Measurements from ENCODE around the gene ACIN1. TPM values are rescaled to one million over a fixed set of nuclear protein-coding genes. Genes with fewer than 3 reads are reported as not detected.
A peak's percentile ranks its signal among the peaks of the same experiment; 100 is the strongest.
"Not testable (repeated sequence)": the region's sequence is repeated elsewhere in the genome, so short reads cannot be mapped to it uniquely, and the experiment has no call there.

The ACIN1 gene
- total and polyA plus RNA-seq, 3 experiments from 2014 or later: 15.1 to 198 (median 195) TPM

DNA sequence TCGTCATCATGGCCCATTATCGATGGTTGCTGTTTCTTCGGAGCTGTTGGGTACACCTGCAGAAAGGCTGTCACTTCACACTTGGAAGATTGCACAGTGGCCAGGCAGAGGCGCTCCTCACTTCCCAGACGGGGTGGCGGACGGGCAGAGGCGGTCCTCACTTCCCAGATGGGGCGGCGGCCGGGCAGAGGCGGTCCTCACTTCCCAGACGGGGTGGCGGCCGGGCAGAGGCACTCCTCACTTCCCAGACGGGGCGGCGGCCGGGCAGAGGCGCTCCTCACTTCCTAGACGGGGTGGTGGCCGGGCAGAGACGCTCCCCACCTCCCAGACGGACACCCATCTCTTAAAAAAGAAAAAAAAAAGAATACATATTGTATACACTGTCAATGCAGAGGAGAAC, 13.2 kb upstream of the ACIN1 start:
- H3K27ac Mint-ChIP-seq; H3K9me3 Mint-ChIP-seq; POLR2A ChIA-PET; H3K4me1 Mint-ChIP-seq; H3K27me3 Mint-ChIP-seq; H3K27ac ChIP-seq (ENCODE audit: low read depth, low read length); DNase-seq; H3K9me3 ChIP-seq (ENCODE audit: low read length); H3K4me3 Mint-ChIP-seq; H3K36me3 ChIP-seq (ENCODE audit: insufficient read depth, low read length); H3K27me3 ChIP-seq (ENCODE audit: insufficient read depth, low read length, poor library complexity, severe bottlenecking); H3K4me3 ChIP-seq (ENCODE audit: low read length); H3K4me1 ChIP-seq (ENCODE audit: insufficient read depth, low read length); H3K36me3 Mint-ChIP-seq; CTCF ChIA-PET: not testable (repeated sequence)

DNA sequence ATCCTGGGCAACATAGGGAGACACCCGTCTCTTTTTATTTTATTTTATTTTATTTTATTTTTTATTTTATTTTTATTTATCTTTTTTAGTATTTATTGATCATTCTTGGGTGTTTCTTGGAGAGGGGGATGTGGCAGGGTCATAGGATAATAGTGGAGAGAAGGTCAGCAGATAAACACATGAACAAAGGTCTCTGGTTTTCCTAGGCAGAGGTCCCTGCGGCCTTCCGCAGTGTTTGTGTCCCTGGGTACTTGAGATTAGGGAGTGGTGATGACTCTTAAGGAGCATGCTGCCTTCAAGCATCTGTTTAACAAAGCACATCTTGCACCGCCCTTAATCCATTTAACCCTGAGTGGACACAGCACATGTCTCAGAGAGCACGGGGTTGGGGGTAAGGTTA, 12.7 kb upstream of the ACIN1 start:
- H3K9me3 ChIP-seq (ENCODE audit: low read length); CTCF ChIA-PET; DNase-seq; H3K9me3 Mint-ChIP-seq; POLR2A ChIA-PET; H3K27ac ChIP-seq (ENCODE audit: low read depth, low read length); H3K36me3 ChIP-seq (ENCODE audit: insufficient read depth, low read length); H3K4me1 Mint-ChIP-seq; H3K27me3 Mint-ChIP-seq; H3K36me3 Mint-ChIP-seq; H3K4me3 Mint-ChIP-seq; H3K27ac Mint-ChIP-seq; H3K4me1 ChIP-seq (ENCODE audit: insufficient read depth, low read length); H3K27me3 ChIP-seq (ENCODE audit: insufficient read depth, low read length, poor library complexity, severe bottlenecking); H3K4me3 ChIP-seq (ENCODE audit: low read length): not testable (repeated sequence)

DNA sequence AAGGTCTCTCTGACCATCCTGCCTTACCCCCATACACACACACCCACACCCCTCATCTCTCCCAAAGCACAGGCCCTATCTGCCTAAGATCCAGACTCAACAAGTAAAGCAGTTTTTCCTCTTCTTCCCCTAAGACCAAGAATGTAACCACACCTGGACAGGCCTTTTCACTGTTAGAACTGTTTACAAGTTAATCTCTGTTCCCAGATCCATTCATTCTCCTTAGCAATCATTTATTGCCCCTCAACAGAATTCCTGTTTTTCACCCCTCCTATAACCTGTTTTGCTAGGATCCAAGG, 11.8 kb upstream of the ACIN1 start:
- Histone ChIP-seq H3K36me3 (ENCODE audit: insufficient read depth, low read length) (no peaks in the 10 kb centered on the region), H3K9me3 (ENCODE audit: low read length) (no peaks in the 10 kb centered on the region), H3K4me1 (ENCODE audit: insufficient read depth, low read length) (no peaks in the 10 kb centered on the region), H3K4me3 (ENCODE audit: low read length) (no peak overlapping the region), H3K27ac (ENCODE audit: low read depth, low read length) (no peak overlapping the region), H3K27me3 (ENCODE audit: insufficient read depth, low read length, poor library complexity, severe bottlenecking) (no peaks in the 10 kb centered on the region)
- H3K27ac Mint-ChIP-seq: no peak overlapping the region
- no peak for DNase-seq
- H3K36me3 Mint-ChIP-seq: peaks cover 0 to 1% (median 0%) of the 10 kb centered on the region in 3 donors
- no peak overlapping the region for H3K4me3 Mint-ChIP-seq
- no peaks in the 10 kb centered on the region for H3K27me3 Mint-ChIP-seq
- H3K4me1 Mint-ChIP-seq: no peaks in the 10 kb centered on the region
- no peaks in the 10 kb centered on the region for H3K9me3 Mint-ChIP-seq
- ChIA-PET POLR2A (no interaction called here), CTCF (interaction anchor here (1.5 kb wide), 1 partner anchor 14 kb away, joined by 3 read pairs; no protein-coding TSS in a partner anchor)

DNA sequence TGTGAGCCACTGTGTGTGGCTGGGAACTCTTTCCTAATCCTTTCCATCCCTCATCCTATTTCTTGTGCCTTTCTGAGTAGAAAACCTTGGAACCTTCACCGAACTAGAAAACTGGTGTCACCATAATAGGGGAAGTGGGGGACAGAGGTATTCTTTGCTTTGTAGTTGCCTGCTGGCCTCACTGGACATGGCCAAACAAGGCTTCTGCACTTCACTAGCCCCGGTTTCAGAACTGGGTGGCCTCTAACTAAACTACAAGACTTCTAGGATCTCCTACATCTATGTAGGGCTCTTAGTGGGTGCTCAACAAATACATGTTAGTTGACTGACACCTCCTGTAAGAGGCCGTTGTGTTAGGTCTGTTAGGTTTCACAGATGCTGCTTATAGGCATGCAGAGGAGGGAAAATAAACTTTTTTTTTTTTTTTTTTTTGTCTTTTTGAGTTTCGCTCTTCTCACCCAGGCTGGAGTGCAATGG, 10.4 kb upstream of the ACIN1 start:
- no peak overlapping the region for H3K4me3 ChIP-seq (ENCODE audit: low read length)
- no peaks in the 10 kb centered on the region for H3K9me3 Mint-ChIP-seq

DNA sequence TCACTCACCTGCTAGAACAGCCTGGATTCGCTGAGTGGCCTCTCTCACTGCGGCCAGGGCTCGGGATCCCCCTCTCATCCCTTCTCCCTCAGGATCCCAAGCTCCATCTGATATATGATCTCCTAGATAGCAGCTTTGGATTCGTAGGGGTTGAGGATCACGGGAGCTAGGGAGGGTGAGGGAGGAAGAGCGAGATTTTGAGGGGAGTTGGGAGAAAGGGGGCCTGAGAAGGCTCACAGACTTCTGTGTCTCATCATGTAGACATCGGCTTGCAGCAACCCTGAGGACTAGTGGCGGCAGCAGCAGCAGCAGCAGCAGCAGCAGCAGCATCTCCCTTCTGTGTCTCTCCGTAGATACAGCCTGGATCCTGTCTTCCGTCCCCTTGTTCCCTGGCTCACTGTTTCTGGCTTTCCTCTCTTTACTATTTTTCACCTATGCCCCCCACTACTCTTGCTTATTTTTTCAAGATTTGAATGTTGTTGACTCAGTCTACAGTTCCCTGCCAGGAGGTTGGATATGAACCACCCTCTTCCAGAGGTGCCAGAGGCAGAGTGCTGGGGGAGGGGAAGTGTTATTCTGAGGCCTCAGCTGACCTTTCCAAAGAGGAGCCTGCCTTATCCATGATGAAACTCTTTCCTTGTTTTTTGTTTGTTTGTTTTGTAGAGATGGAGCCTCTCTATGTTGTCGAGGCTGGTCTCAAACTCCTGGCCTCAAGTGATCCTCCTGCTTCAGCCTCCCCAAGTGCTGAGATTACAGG, 9.8 kb upstream of the ACIN1 start, which contains the start of gene CIROP:
CIROP (minus strand) TSS at position 399 of the 757 bp plus-strand sequence; CDS start at position 330, 69 bp downstream.
- Histone ChIP-seq H3K27me3 (ENCODE audit: insufficient read depth, low read length, poor library complexity, severe bottlenecking) (no peaks in the 10 kb centered on the region), H3K27ac (ENCODE audit: low read depth, low read length) (no peak within 1 kb of the TSS), H3K4me3 (ENCODE audit: low read length) (no peak within 1 kb of the TSS), H3K4me1 (ENCODE audit: insufficient read depth, low read length) (no peaks in the 10 kb centered on the region), H3K36me3 (ENCODE audit: insufficient read depth, low read length) (no peaks in the 10 kb centered on the region), H3K9me3 (ENCODE audit: low read length) (no peaks in the 10 kb centered on the region)
- peaks cover 0 to 1% (median 0%) of the 10 kb centered on the region in 3 donors for H3K36me3 Mint-ChIP-seq
- ChIA-PET POLR2A (no interaction called here), CTCF (no interaction called here)
- peak within 1 kb of the TSS in 1 of 8 donors; percentile 2 for H3K27ac Mint-ChIP-seq
- H3K9me3 Mint-ChIP-seq: no peaks in the 10 kb centered on the region
- H3K4me1 Mint-ChIP-seq: peaks cover 0 to 3% (median under 1%) of the 10 kb centered on the region in 3 donors
- no peak for DNase-seq
- no peaks in the 10 kb centered on the region for H3K27me3 Mint-ChIP-seq
- no peak within 1 kb of the TSS for H3K4me3 Mint-ChIP-seq

More for the DNA sequence above, 10.4 kb upstream of the ACIN1 start:
- ChIA-PET POLR2A (no interaction called here), CTCF (no interaction called here)
- H3K4me3 Mint-ChIP-seq: no peak overlapping the region
- no peak overlapping the region for H3K27ac Mint-ChIP-seq
- H3K9me3 ChIP-seq (ENCODE audit: low read length): no peaks in the 10 kb centered on the region
- H3K27me3 Mint-ChIP-seq: no peaks in the 10 kb centered on the region
- peaks cover 0 to 3% (median 0%) of the 10 kb centered on the region in 3 donors for H3K4me1 Mint-ChIP-seq
- no peaks in the 10 kb centered on the region for H3K4me1 ChIP-seq (ENCODE audit: insufficient read depth, low read length)
- no peak for DNase-seq
- no peaks in the 10 kb centered on the region for H3K27me3 ChIP-seq (ENCODE audit: insufficient read depth, low read length, poor library complexity, severe bottlenecking)
- H3K36me3 ChIP-seq (ENCODE audit: insufficient read depth, low read length): no peaks in the 10 kb centered on the region
- H3K36me3 Mint-ChIP-seq: peaks cover 0 to 1% (median 0%) of the 10 kb centered on the region in 3 donors
- H3K27ac ChIP-seq (ENCODE audit: low read depth, low read length): no peak overlapping the region

DNA sequence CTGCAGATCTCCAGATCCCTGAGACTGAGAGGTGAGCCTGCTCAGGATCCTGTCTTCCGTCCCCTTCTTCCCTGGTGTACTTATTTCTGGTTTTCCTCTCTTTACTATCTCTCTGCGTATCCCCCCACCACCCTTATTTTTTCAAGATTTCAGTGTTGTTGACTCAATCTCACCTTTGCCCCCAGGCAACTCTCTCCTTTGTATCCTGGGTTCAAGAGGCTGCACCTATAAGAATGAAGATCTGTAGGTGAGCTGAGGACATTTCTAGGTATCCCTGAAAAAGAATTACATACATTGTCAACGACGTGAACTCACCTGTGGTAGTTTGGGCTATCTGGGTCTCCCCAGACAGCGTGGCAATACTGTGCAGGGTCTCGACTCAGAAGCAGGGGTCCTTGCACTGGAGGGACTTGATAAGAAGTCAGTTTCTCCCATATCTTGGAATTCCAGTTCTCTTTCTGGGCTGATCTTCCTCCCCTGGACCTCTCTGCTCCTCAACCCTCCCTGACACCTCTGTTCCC, 9.2 kb upstream of the ACIN1 start:
- Mint-ChIP-seq H3K36me3 (peaks cover 0 to 6% (median 2%) of the 10 kb centered on the region in 3 donors), H3K4me1 (peaks cover 1 to 7% (median 2%) of the 10 kb centered on the region in 3 donors), H3K4me3 (no peak overlapping the region), H3K27me3 (no peaks in the 10 kb centered on the region), H3K9me3 (no peaks in the 10 kb centered on the region), H3K27ac (peak overlapping the region in 1 of 8 donors; percentile 2)
- H3K4me1 ChIP-seq (ENCODE audit: insufficient read depth, low read length): no peaks in the 10 kb centered on the region
- H3K9me3 ChIP-seq (ENCODE audit: low read length): no peaks in the 10 kb centered on the region
- no peak overlapping the region for H3K4me3 ChIP-seq (ENCODE audit: low read length)
- no peak for DNase-seq
- H3K27ac ChIP-seq (ENCODE audit: low read depth, low read length): no peak overlapping the region
- peaks cover 2% of the 10 kb centered on the region for H3K36me3 ChIP-seq (ENCODE audit: insufficient read depth, low read length)
- ChIA-PET CTCF (no interaction called here), POLR2A (no interaction called here)
- H3K27me3 ChIP-seq (ENCODE audit: insufficient read depth, low read length, poor library complexity, severe bottlenecking): no peaks in the 10 kb centered on the region

DNA sequence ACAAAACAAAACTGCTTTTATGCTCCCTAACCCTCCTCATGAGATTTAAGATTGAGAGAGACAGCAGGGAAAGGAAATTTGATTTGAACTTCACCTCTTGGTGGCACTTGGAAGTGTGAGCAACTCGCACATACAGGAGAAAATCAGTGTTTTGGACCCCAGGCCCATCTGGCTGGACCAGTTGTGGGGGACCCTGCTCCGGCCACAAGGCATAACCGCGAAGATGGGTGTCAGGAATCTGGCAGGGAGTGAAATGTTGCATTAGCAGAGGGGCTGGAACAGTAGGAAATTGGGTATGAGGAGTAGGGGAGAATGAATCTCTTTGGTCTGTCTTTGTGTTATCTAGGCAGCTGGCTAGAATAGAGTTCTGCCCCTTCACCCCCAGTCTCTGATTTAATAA, 8.6 kb upstream of the ACIN1 start:
- Histone ChIP-seq H3K36me3 (ENCODE audit: insufficient read depth, low read length) (peaks cover 8% of the 10 kb centered on the region), H3K9me3 (ENCODE audit: low read length) (no peaks in the 10 kb centered on the region), H3K27me3 (ENCODE audit: insufficient read depth, low read length, poor library complexity, severe bottlenecking) (no peaks in the 10 kb centered on the region), H3K4me1 (ENCODE audit: insufficient read depth, low read length) (no peaks in the 10 kb centered on the region), H3K4me3 (ENCODE audit: low read length) (no peak overlapping the region), H3K27ac (ENCODE audit: low read depth, low read length) (no peak overlapping the region)
- ChIA-PET CTCF (no interaction called here), POLR2A (no interaction called here)
- H3K27ac Mint-ChIP-seq: peak overlapping the region in 1 of 8 donors; percentile 2
- H3K4me1 Mint-ChIP-seq: peaks cover 1 to 13% (median 8%) of the 10 kb centered on the region in 3 donors
- no peak overlapping the region for H3K4me3 Mint-ChIP-seq
- H3K27me3 Mint-ChIP-seq: no peaks in the 10 kb centered on the region
- DNase-seq: no peak
- no peaks in the 10 kb centered on the region for H3K9me3 Mint-ChIP-seq
- H3K36me3 Mint-ChIP-seq: peaks cover 0 to 12% (median 2%) of the 10 kb centered on the region in 3 donors

DNA sequence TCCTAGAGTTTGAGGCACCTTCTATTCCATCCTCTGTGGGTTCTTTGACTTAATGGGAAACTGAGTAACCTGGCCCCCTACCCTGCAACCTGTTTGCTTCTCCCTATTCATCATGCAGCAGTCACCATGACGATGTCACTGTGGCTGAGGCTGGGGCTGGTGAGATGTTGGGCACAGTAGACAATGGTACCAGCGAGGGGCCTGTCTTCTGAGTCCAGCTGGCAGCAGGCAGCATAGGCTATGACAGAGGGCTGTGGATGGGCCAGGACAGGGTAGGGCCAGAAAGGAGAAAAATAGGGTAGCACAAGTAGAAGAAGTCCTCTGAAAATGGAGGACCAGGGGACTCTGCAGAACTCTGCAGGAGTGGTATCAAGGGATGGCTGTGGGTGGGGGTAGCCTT, 7.9 kb upstream of the ACIN1 start:
- peaks cover 0 to 20% (median 2%) of the 10 kb centered on the region in 3 donors for H3K36me3 Mint-ChIP-seq
- DNase-seq: no peak
- POLR2A ChIA-PET: no interaction called here
- no peaks in the 10 kb centered on the region for H3K9me3 Mint-ChIP-seq
- no peak overlapping the region for H3K4me3 ChIP-seq (ENCODE audit: low read length)
- no peaks in the 10 kb centered on the region for H3K27me3 Mint-ChIP-seq
- H3K4me1 ChIP-seq (ENCODE audit: insufficient read depth, low read length): peaks cover 5% of the 10 kb centered on the region
- CTCF ChIA-PET: interaction anchor here (1.0 to 1.5 kb wide), 2 partner anchors 18 to 116 kb away, joined by 3 read pairs; no protein-coding TSS in a partner anchor
- no peak overlapping the region for H3K4me3 Mint-ChIP-seq
- H3K4me1 Mint-ChIP-seq: peaks cover 3 to 21% (median 10%) of the 10 kb centered on the region in 3 donors
- peak overlapping the region in 1 of 8 donors; percentile 22 for H3K27ac Mint-ChIP-seq
- no peaks in the 10 kb centered on the region for H3K9me3 ChIP-seq (ENCODE audit: low read length)
- H3K36me3 ChIP-seq (ENCODE audit: insufficient read depth, low read length): peaks cover 15% of the 10 kb centered on the region
- H3K27me3 ChIP-seq (ENCODE audit: insufficient read depth, low read length, poor library complexity, severe bottlenecking): no peaks in the 10 kb centered on the region
- H3K27ac ChIP-seq (ENCODE audit: low read depth, low read length): no peak overlapping the region

Data from CD8-positive, alpha-beta memory T cell (primary cell).